ENCODE measurements around the gene C19orf12.

GRCh38 chr19:29683009-29683408, 32.1 kb downstream of the C19orf12 start:
- TF ChIP-seq CTCF (IDR thresholded peaks at IDR 0.05): no peak
- no peak for TF ChIP-seq POLR2A (IDR thresholded peaks at IDR 0.05)
- no peak for TF ChIP-seq POLR2AphosphoS5 (IDR thresholded peaks at IDR 0.05; ENCODE audit: insufficient read depth in 1 of 2, low read depth in 1 of 2)

Data from vagina (tissue), 2 donors.